GM12873 (cell line): ENCODE results near the gene CAPN12.

ENCODE experiments used
- CTCF ChIP-seq: IDR thresholded peaks from 2 replicates; pipeline ENCODE4 v1.5.1; 2012; ENCODE audit warnings: low read depth, mild to moderate bottlenecking, moderate library complexity, low read length, control low read depth; ENCODE audit not compliant: insufficient read depth; ENCODE audit errors: missing control alignments

The CAPN12 gene

GRCh38 chr19:38743394-38744297, 628 bp downstream of the CAPN12 start:
- TF ChIP-seq CTCF: no peak

GRCh38 chr19:38742906-38743305, 1.4 kb downstream of the CAPN12 start:
- no peak for TF ChIP-seq CTCF

- no peak for TF ChIP-seq CTCF
Observed at GRCh38 chr19:38742296-38742695, 2.0 kb downstream of the CAPN12 start.

DNA sequence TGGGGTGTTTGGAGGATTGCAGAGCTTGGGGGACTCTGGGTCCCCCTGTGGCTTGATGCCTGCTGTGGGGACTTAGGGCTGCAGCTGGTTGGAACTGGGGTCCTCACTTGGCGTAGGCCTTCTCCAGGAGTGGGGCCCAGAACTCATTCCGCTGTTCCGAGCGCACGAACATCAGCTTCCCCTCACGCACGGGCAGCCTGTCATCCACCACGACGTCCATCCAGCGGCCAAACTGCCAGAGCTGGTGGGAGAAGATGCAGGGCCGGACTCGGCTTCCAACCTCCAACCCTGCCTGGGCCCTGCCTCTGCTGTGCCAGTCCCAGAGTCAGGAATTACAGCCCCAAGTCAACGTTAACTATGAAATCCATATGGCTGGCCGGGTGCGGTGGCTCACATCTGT, 2.6 kb downstream of the CAPN12 start:
- no peak for TF ChIP-seq CTCF

DNA sequence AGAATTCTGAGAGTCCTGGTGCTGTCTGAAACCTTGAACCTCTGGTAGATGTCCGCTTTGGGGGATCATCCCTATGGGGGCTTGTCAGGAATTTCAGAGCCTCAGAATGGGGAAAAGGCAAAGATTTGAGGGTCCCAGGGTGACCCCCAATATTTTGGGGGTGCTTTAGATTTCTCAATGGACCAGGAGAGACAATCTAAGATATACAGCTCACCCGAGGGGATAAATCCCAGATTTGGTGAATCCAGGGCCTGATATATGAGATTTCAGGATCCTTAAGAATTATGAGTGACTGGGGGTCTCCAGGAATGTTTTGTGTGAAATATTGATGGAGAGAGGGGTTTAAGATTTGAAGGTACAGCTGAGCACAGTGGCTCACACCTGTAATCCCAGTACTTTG, 3.3 kb downstream of the CAPN12 start:
- no peak for TF ChIP-seq CTCF

- no peak for TF ChIP-seq CTCF
Observed at GRCh38 chr19:38740257-38740592, 4.0 kb downstream of the CAPN12 start.

DNA sequence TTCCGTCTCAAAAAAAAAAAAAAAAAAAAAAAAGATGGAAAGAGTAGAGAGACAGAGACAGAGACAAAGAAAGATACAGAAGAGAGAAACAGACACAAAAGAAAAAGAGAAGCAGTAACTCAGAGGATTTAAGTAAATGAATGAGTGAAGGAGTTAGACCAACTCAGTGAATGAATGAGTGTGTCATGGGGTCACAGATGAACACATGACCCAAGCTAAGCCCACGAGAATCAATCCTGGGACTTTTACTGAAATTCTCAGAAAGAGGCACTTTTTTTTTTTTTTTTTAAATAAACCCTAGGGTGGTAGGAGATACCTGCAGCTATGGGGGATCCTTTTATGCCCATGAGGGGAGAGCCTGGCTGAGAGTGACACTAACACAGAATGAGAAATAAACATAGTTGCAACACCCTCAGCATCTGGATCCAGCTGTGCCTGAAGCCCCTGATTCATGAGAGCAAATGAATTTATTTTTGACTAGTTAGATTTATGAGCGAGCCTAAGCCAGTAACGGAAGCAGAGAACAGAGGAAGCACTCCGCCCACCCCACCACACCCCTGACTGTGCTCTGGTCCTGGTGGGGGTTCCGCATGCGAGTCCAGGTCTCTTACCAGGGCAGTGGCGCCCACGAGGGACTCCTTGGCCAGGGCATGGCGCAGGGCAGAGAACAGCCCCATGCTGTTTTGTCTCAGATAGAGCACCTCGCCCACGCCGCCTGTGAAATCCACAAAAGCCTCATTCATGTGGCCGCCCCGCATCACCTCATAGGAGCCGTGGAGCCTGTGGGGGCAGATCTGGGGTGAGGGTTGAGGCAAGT, 4.6 kb downstream of the CAPN12 start:
- no peak for TF ChIP-seq CTCF
